Endothelial cell of umbilical vein (primary cell): Measurements from ENCODE around the gene AGPAT2. TPM values are rescaled to one million over a fixed set of nuclear protein-coding genes. Genes with fewer than 3 reads are reported as not detected.

Source experiments
- BruUV-seq: library from RNA; stranded (reverse); fragments of 400-500 nt; replicated peaks from 2 replicates; lab custom pipeline; 2021; lab: Mats Ljungman, UMichigan
- CTCF ChIA-PET: fragments of 300-600, 350-600 bp; sonication (Branson Sonifier 250); formaldehyde crosslinking; loops from one replicate; lab custom pipeline; 2021; ENCODE audit warnings: antibody characterized with exemption, inconsistent platforms; lab: Charles Lee
- POLR2A ChIA-PET: fragments of 300-600, 350-600 bp; sonication (Branson Sonifier 250); formaldehyde crosslinking; loops from one replicate; lab custom pipeline; 2021; ENCODE audit warnings: antibody characterized with exemption, inconsistent platforms; lab: Charles Lee
- DNase-seq: peaks from one replicate; pipeline ENCODE4 v3.0.0-alpha.2; 2011; ENCODE audit warnings: low read depth, low spot score
- FAIRE-seq: peaks from 2 replicates; lab custom pipeline; 2011; peaks lifted over from hg19 to GRCh38; lab: Jason Lieb, UNC
- H2AFZ ChIP-seq: 2 replicates; pipeline ENCODE4 v1.6.0; 2012; ENCODE audit warnings: low read depth, low read length, control low read depth, inconsistent platforms
- H3K27ac ChIP-seq: 2 replicates; pipeline ENCODE4 v1.5.1; 2011; ENCODE audit warnings: low read depth, mild to moderate bottlenecking, control low read depth, low read length, moderate library complexity; ENCODE audit not compliant: insufficient read depth
- H3K27me3 ChIP-seq, 2 experiments: 2 replicates each; pipeline versions ENCODE4 v1.6.0 to v1.6.1; 2011; ENCODE audit warnings: low read length in 2 of 2, mixed read lengths in 1 of 2; ENCODE audit not compliant: control insufficient read depth in 2 of 2, insufficient read depth in 2 of 2
- H3K36me3 ChIP-seq, 2 experiments: 2 replicates in 1 of 2; 3 replicates in 1 of 2; pipeline ENCODE4 v1.5.1; 2011; ENCODE audit warnings: low read length in 2 of 2, mild to moderate bottlenecking in 1 of 2, moderate library complexity in 1 of 2; ENCODE audit not compliant: control insufficient read depth in 2 of 2, insufficient read depth in 2 of 2; ENCODE audit errors: extremely low read depth in 1 of 2
- H3K4me1 ChIP-seq: 3 replicates; pipeline ENCODE4 v1.5.1; 2011; ENCODE audit warnings: mild to moderate bottlenecking, low read length; ENCODE audit not compliant: control insufficient read depth, insufficient read depth; ENCODE audit errors: extremely low read depth
- H3K4me2 ChIP-seq: 2 replicates; pipeline ENCODE4 v1.6.1; 2011; ENCODE audit warnings: low read length, control low read depth, mixed read lengths; ENCODE audit not compliant: insufficient read depth
- H3K4me3 ChIP-seq, 3 experiments: fragments of 200-600 bp in 1 of 3; sonication (generic), shearing (Covaris generic) in 1 of 3; replicated peaks in 1 of 3; 2 replicates each; pipeline ENCODE4 v1.5.1; 2011 to 2016; ENCODE audit warnings: control low read depth in 3 of 3, low read length in 3 of 3, mild to moderate bottlenecking in 2 of 3, inconsistent platforms in 1 of 3, low read depth in 1 of 3, moderate library complexity in 1 of 3; ENCODE audit not compliant: insufficient read depth in 1 of 3
- H3K79me2 ChIP-seq: 2 replicates; pipeline ENCODE4 v1.6.0; 2012; ENCODE audit warnings: low read length, inconsistent platforms; ENCODE audit not compliant: control insufficient read depth, insufficient read depth
- H3K9ac ChIP-seq: replicated peaks from 2 replicates; pipeline ENCODE3; 2011; ENCODE audit warnings: low read length, control low read depth; ENCODE audit not compliant: insufficient read depth; ENCODE audit errors: extremely low read depth
- H3K9me1 ChIP-seq: replicated peaks from 3 replicates; pipeline ENCODE4 v1.6.0; 2011; ENCODE audit warnings: mild to moderate bottlenecking, low read length; ENCODE audit not compliant: control insufficient read depth, insufficient read depth; ENCODE audit errors: extremely low read depth
- H3K9me3 ChIP-seq: replicated peaks from 2 replicates; pipeline ENCODE4 v1.5.1; 2012; ENCODE audit warnings: low read length, inconsistent platforms; ENCODE audit not compliant: control insufficient read depth, insufficient read depth
- H4K20me1 ChIP-seq: replicated peaks from 2 replicates; pipeline ENCODE3; 2011; ENCODE audit warnings: mild to moderate bottlenecking, low read length; ENCODE audit not compliant: control insufficient read depth, insufficient read depth; ENCODE audit errors: extremely low read depth
- EZH2 ChIP-seq: IDR thresholded peaks from 2 replicates; pipeline ENCODE4 v1.6.1; 2012; ENCODE audit warnings: borderline replicate concordance, low read depth, mild to moderate bottlenecking, moderate library complexity, low read length, inconsistent platforms; ENCODE audit not compliant: severe bottlenecking
- FOS ChIP-seq: IDR thresholded peaks from 2 replicates; pipeline ENCODE4 v1.6.1; 2011; ENCODE audit warnings: mild to moderate bottlenecking, low read length, moderate library complexity, borderline replicate concordance; ENCODE audit not compliant: insufficient read depth
- GATA2 ChIP-seq: IDR thresholded peaks from 2 replicates; pipeline ENCODE4 v1.7.0; 2011; ENCODE audit warnings: low read depth, mild to moderate bottlenecking, moderate library complexity, mixed read lengths, low read length; ENCODE audit not compliant: insufficient read length, insufficient read depth
- JUN ChIP-seq: IDR thresholded peaks from 2 replicates; pipeline ENCODE4 v1.6.1; 2011; ENCODE audit warnings: borderline replicate concordance, low read depth; ENCODE audit not compliant: insufficient read length, insufficient read depth
- MAX ChIP-seq: IDR thresholded peaks from 2 replicates; pipeline ENCODE4 v1.6.1; 2011; ENCODE audit not compliant: insufficient read depth, insufficient read length
- MYC ChIP-seq: IDR thresholded peaks from one replicate; pipeline ENCODE4 v1.6.1; 2011; ENCODE audit warnings: mild to moderate bottlenecking, low read depth, low read length
- POLR2A ChIP-seq: IDR thresholded peaks from 2 replicates; pipeline ENCODE4 v1.6.1; 2012; ENCODE audit warnings: low read depth, mild to moderate bottlenecking, control low read depth, low read length
- POLR2AphosphoS5 ChIP-seq: IDR thresholded peaks from 2 replicates; pipeline ENCODE4 v1.6.1; 2012; ENCODE audit warnings: low read depth, mild to moderate bottlenecking, control low read depth, low read length, moderate library complexity; ENCODE audit not compliant: insufficient read depth
- dilution Hi-C: fragments of 300-500 bp; cut with MboI; formaldehyde crosslinking; loops from one replicate; pipeline ENCODE4 v1.15.0; 2019; ENCODE audit warnings: low sequenced_read_pairs; ENCODE audit not compliant: extremely low pct_ligation_motif_present
- intact Hi-C: fragments of 100-400 bp; cut with micrococcal nuclease; formaldehyde crosslinking; loops from one replicate; pipeline ENCODE4 v1.10.0; 2022
- polyA plus RNA-seq, 4 experiments: library from polyadenylated mRNA; depleted of rRNA in 3 of 4; stranded (reverse) in 3 of 4; unstranded in 1 of 4; fragments of >200 nt; gene quantifications; 2 replicates each; pipeline versions ENCODE4 v1.2.1 to v1.2.3, GENCODE V29; 2011 to 2012; ENCODE audit warnings: missing spikeins in 1 of 4
- total RNA-seq: library from RNA; stranded (reverse); gene quantifications from 2 replicates; pipeline ENCODE4 v1.2.3, GENCODE V29; 2021
- TF ChIP-seq, protein P1 (sequence below), 2 donors: IDR thresholded peaks; 1 replicate in 1 of 2; 2 replicates in 1 of 2; pipeline ENCODE4 v1.5.1; 2011; ENCODE audit warnings: low read length in 2 of 2, mild to moderate bottlenecking in 2 of 2, moderate library complexity in 2 of 2, control low read depth in 1 of 2, inconsistent platforms in 1 of 2, low read depth in 1 of 2; ENCODE audit not compliant: insufficient read depth in 1 of 2; ENCODE audit errors: extremely low read depth in 1 of 2

AGPAT2 gene
- total and polyA plus RNA-seq, 2 donors (not counting 3 experiments of a cell fraction or from before 2014, with no cell fraction given): 45.5 to 55.3 TPM

GRCh38 chr9:136662326-136662655, 25.0 kb downstream of the AGPAT2 start:
- Histone ChIP-seq H3K27ac (peak overlapping the region; percentile 85), H3K4me3 (peak overlapping the region in 1 of 3 experiments; percentile 83), H3K4me2 (peak overlapping the region; percentile 1), H2AFZ (no peak overlapping the region), H3K9ac (peak overlapping the region; percentile 99), H3K36me3 (peaks cover 10 to 24% of the 10 kb centered on the region in 2 experiments), H3K27me3 (no peaks in the 10 kb centered on the region), H3K9me3 (no peaks in the 10 kb centered on the region), H3K4me1 (peaks cover 45% of the 10 kb centered on the region), H3K79me2 (peaks cover 58% of the 10 kb centered on the region), H4K20me1 (no peaks in the 10 kb centered on the region), H3K9me1 (no peaks in the 10 kb centered on the region)
- DNase-seq: no peak
- ChIA-PET POLR2A (interaction anchor here (0.6 to 9.9 kb wide), 7 partner anchors 9 to 116 kb away, joined by 3 to 161 read pairs (median 5); no protein-coding TSS in a partner anchor), CTCF (interaction anchor here (7.2 kb wide), 1 partner anchor 17 kb away, joined by 90 read pairs; no protein-coding TSS in a partner anchor)
- FAIRE-seq: no peak
- dilution Hi-C loops (no loop called here), intact Hi-C loops (loop anchor here (1.0 kb wide), 1 partner anchor 16 kb away; no protein-coding TSS in a partner anchor)
- no TSS peak for BruUV-seq
- TF ChIP-seq JUN (no peak), FOS (no peak), POLR2A (no peak), POLR2AphosphoS5 (no peak), MYC (no peak)

DNA sequence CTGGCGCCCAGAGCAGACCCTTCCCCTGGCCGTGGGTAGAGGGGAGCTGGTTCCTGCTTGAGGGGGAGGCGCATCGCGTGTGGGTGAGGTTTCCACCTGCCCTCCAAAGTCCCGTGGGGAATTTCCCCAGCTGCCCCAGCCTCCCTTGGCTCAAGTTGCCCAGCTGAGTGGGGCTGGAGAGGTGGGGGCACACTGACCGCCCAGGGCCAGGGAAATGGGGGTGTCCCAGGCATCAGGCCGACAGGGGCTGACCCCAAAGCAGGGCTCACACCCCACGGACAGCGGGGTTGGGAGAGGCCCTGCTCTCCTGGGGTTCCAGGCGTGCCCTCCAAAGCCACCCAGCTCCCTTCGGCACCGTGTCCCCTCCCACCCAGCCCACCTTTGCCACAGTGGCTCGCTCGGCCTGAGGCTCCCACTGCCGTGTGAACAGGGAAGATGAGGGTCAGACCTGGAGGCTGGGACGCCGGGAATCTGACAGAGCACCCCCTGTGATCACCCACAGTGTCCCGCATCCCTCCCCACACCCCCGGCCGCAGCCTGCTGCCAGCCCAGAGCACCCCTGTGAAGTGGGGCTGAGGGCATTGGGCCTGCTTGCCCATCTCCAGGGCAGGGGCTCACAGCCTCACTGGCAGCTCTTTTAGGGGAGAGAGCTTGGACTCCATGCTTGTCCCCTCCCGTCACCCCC, 25.5 kb downstream of the AGPAT2 start:
- DNase-seq (peak; percentile 30), FAIRE-seq (no peak)
- Histone ChIP-seq H3K27ac (peak overlapping the region; percentile 85), H4K20me1 (no peaks in the 10 kb centered on the region), H3K4me2 (peak overlapping the region; percentile 1), H3K9ac (peak overlapping the region; percentile 99), H3K36me3 (peaks cover 8 to 19% of the 10 kb centered on the region in 2 experiments), H3K27me3 (no peaks in the 10 kb centered on the region), H3K9me3 (no peaks in the 10 kb centered on the region), H3K4me1 (peaks cover 50% of the 10 kb centered on the region), H3K4me3 (peak overlapping the region in 1 of 3 experiments; percentile 83), H3K9me1 (no peaks in the 10 kb centered on the region), H2AFZ (no peak overlapping the region), H3K79me2 (peaks cover 53% of the 10 kb centered on the region)
- POLR2A ChIA-PET: interaction anchor here (0.8 to 9.9 kb wide), 7 partner anchors 9 to 122 kb away, joined by 3 to 161 read pairs (median 5); no protein-coding TSS in a partner anchor
- intact Hi-C loops (loop anchor here (1.0 kb wide), 1 partner anchor 15 kb away; no protein-coding TSS in a partner anchor), dilution Hi-C loops (no loop called here)
- CTCF ChIA-PET: interaction anchor here (1.0 to 7.2 kb wide), 2 partner anchors 16 to 30 kb away, joined by 4 to 90 read pairs; no protein-coding TSS in a partner anchor
- TF ChIP-seq GATA2 (no peak), MAX (no peak), POLR2A (no peak), POLR2AphosphoS5 (no peak), JUN (no peak), EZH2 (no peak), FOS (no peak), MYC (no peak)
- TF ChIP-seq, protein P1, sequence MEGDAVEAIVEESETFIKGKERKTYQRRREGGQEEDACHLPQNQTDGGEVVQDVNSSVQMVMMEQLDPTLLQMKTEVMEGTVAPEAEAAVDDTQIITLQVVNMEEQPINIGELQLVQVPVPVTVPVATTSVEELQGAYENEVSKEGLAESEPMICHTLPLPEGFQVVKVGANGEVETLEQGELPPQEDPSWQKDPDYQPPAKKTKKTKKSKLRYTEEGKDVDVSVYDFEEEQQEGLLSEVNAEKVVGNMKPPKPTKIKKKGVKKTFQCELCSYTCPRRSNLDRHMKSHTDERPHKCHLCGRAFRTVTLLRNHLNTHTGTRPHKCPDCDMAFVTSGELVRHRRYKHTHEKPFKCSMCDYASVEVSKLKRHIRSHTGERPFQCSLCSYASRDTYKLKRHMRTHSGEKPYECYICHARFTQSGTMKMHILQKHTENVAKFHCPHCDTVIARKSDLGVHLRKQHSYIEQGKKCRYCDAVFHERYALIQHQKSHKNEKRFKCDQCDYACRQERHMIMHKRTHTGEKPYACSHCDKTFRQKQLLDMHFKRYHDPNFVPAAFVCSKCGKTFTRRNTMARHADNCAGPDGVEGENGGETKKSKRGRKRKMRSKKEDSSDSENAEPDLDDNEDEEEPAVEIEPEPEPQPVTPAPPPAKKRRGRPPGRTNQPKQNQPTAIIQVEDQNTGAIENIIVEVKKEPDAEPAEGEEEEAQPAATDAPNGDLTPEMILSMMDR (IDR thresholded peaks at IDR 0.05; ENCODE audit: extremely low read depth in 1 of 2, insufficient read depth in 1 of 2, low read depth in 1 of 2, low read length in 2 of 2): no peak
- BruUV-seq: no TSS peak
